ENCODE measurements around the gene SYT7. TPM values are rescaled to one million over a fixed set of nuclear protein-coding genes. Genes with fewer than 3 reads are reported as not detected.

The SYT7 gene
- total RNA-seq, 4 donors from 2014 or later = 1.5 to 7.5 (median 5.1) TPM

GRCh38 chr11:61547246-61547645 is 33.6 kb downstream of the SYT7 start:
- TF ChIP-seq CTCF (IDR thresholded peaks at IDR 0.05) (no peak), POLR2A (IDR thresholded peaks at IDR 0.05) (no peak)
- no peak for DNase-seq (ENCODE audit: low spot score in 2 of 2)
- no peak overlapping the region for H3K4me3 ChIP-seq (ENCODE audit: low read depth, poor library complexity, severe bottlenecking)
- intact Hi-C loops (cut with DNase I; ENCODE audit: low total_unique reads) = no loop called here
- WGBS, 2 donors = 73 to 74% methylated on average over 19 of the region's 19 CpGs

GRCh38 chr11:61546663-61547062 is 34.2 kb downstream of the SYT7 start:
- 48 to 68% methylated on average over 20 of the region's 20 CpGs for WGBS, 2 donors
- no peak overlapping the region for H3K4me3 ChIP-seq (ENCODE audit: low read depth, poor library complexity, severe bottlenecking)
- no peak for DNase-seq (ENCODE audit: low spot score in 2 of 2)
- intact Hi-C loops (cut with DNase I; ENCODE audit: low total_unique reads) = no loop called here
- TF ChIP-seq CTCF (IDR thresholded peaks at IDR 0.05) (no peak), POLR2A (IDR thresholded peaks at IDR 0.05) (no peak)

GRCh38 chr11:61545921-61546320 is 35.0 kb downstream of the SYT7 start:
- H3K4me3 ChIP-seq (ENCODE audit: low read depth, poor library complexity, severe bottlenecking) = no peak overlapping the region
- no peak for DNase-seq (ENCODE audit: low spot score in 2 of 2)
- 90 to 92% methylated on average over 32 of the region's 32 CpGs for WGBS, 2 donors
- no peak for TF ChIP-seq POLR2A (IDR thresholded peaks at IDR 0.05)
- TF ChIP-seq CTCF (IDR thresholded peaks at IDR 0.05) = no peak
- intact Hi-C loops (cut with DNase I; ENCODE audit: low total_unique reads) = no loop called here

- DNase-seq (ENCODE audit: low spot score in 2 of 2) = no peak
- 95 to 97% methylated on average over 7 of the region's 7 CpGs for WGBS, 2 donors
- no peak for TF ChIP-seq POLR2A (IDR thresholded peaks at IDR 0.05)
- TF ChIP-seq CTCF (IDR thresholded peaks at IDR 0.05) = no peak
- no peak overlapping the region for H3K4me3 ChIP-seq (ENCODE audit: low read depth, poor library complexity, severe bottlenecking)
- intact Hi-C loops (cut with DNase I; ENCODE audit: low total_unique reads) = no loop called here
These were observed 35.5 kb downstream of the SYT7 start for GRCh38 chr11:61545341-61545740.

GRCh38 chr11:61544466-61544865 is 36.4 kb downstream of the SYT7 start:
- 91 to 97% methylated on average over 3 to 5 of the region's 6 CpGs for WGBS, 2 donors

More at GRCh38 chr11:61544466-61544865, 36.4 kb downstream of the SYT7 start:
- H3K4me3 ChIP-seq (ENCODE audit: low read depth, poor library complexity, severe bottlenecking) = no peak overlapping the region
- TF ChIP-seq POLR2A (IDR thresholded peaks at IDR 0.05) = no peak
- TF ChIP-seq CTCF (IDR thresholded peaks at IDR 0.05) = no peak
- intact Hi-C loops (cut with DNase I; ENCODE audit: low total_unique reads) = no loop called here
- no peak for DNase-seq (ENCODE audit: low spot score in 2 of 2)

All from lower leg skin (tissue), 4 donors.